ENCODE data around the gene GPR171. TPM values are rescaled to one million over a fixed set of nuclear protein-coding genes. Genes with fewer than 3 reads are reported as not detected.

The GPR171 gene
- total and polyA plus RNA-seq, 2 experiments from 2014 or later: 0.51 TPM; not detected in 1

DNA sequence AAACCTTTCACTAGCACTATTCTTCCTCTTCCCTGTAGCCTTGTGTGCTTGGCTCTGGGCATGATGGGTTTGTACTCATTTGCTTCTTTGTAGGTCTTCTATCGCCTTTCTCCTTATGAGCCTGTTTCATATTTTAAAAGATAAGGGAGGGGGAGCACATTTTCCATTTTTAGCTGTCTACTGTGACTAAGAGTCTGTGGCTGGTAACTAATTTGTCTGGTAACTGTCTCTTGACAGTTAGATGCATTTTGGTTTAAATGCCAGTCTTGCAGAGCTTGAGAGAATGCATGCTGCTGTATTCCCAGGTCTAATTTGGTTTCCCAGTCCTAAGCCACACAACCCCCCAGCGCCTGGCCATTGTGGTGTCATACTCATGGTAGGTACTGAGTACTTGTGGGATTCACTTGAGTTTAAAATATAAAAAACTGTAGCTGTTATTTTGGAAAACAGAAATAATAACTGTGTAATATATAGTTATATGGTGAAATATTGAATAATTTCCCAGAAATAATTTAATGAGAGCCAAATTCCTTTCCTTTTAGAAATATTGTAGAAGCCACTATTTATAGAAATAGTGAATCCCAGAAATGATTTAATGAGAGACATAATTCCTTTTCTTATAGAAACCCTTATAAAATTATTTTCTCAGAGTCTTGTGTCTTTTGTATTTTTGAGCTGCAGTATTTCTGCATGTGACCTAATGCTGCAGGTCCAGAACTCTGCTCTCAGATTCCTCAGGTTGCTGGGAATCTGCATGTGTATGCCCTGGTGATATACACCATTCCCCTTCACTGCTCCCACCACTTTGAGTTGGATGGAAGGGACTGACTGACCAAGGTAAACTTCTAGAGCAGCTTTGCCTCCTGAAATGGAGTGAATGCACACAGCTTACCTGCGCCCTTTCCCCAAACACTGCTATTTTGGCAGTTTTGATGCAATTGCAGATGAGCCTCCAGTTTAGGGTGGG lies 13.9 kb upstream of the GPR171 start:
- H3K9me2 ChIP-seq (replicated peaks; ENCODE audit: insufficient read depth): no peaks in the 10 kb centered on the region
- H3K36me3 ChIP-seq (replicated peaks; ENCODE audit: insufficient read depth, low read depth): no peaks in the 10 kb centered on the region
- TF ChIP-seq EZH2 (IDR thresholded peaks at IDR 0.05; ENCODE audit: borderline replicate concordance) (no peak), EZH2phosphoT487 (IDR thresholded peaks at IDR 0.05; ENCODE audit: low read depth, severe bottlenecking, unreplicated experiment) (no peak), CTCF (IDR thresholded peaks at IDR 0.05; ENCODE audit: poor library complexity) (no peak)
- no peaks in the 10 kb centered on the region for H3K9me3 ChIP-seq (ENCODE audit: low read depth)
- no peak overlapping the region for H3K4me2 ChIP-seq
- H3K4me1 ChIP-seq (ENCODE audit: insufficient read depth): no peaks in the 10 kb centered on the region
- no peak overlapping the region for H3K27ac ChIP-seq
- H3K4me3 ChIP-seq: no peak overlapping the region
- no peaks in the 10 kb centered on the region for H3K79me2 ChIP-seq
- no peaks in the 10 kb centered on the region for H4K20me1 ChIP-seq (ENCODE audit: insufficient read depth, poor library complexity, severe bottlenecking)
- WGBS (ENCODE audit: low lambda C conversion rate, missing lambda C conversion rate): 83% methylated on average over 3 of the region's 3 CpGs
- no peak for DNase-seq (ENCODE audit: low spot score)
- no peaks in the 10 kb centered on the region for H3K27me3 ChIP-seq
- H2AFZ ChIP-seq: no peak overlapping the region

DNA sequence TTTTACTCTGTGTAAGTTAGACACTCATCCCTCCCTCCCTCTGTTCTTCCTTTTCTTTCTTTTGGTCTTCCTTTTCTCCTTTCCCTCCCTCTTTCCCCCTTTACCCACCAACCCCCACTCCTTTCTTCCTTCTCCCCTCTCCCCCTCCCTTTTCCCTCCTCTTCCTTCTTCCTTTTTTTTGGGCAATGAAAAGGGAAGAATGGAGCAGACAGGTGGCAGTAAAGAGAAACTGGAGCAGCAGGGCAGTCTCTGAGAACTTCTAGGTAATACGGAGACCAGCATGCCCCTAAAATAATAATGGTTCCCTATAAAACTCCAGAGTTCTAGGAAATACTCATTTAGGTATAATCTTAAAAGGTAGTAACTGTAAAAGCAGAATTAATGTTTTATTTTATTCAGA lies 11.4 kb upstream of the GPR171 start:
- Histone ChIP-seq H3K9me2 (replicated peaks; ENCODE audit: insufficient read depth) (no peaks in the 10 kb centered on the region), H3K79me2 (no peaks in the 10 kb centered on the region), H3K9me3 (ENCODE audit: low read depth) (no peaks in the 10 kb centered on the region), H4K20me1 (ENCODE audit: insufficient read depth, poor library complexity, severe bottlenecking) (no peaks in the 10 kb centered on the region), H3K4me1 (ENCODE audit: insufficient read depth) (peaks cover 4% of the 10 kb centered on the region), H3K36me3 (replicated peaks; ENCODE audit: insufficient read depth, low read depth) (no peaks in the 10 kb centered on the region), H3K4me2 (no peak overlapping the region), H2AFZ (no peak overlapping the region), H3K27ac (no peak overlapping the region), H3K4me3 (no peak overlapping the region), H3K27me3 (no peaks in the 10 kb centered on the region)
- 46% methylated on average over 1 of the region's 1 CpG for WGBS (ENCODE audit: low lambda C conversion rate, missing lambda C conversion rate)
- DNase-seq (ENCODE audit: low spot score): no peak
- TF ChIP-seq EZH2phosphoT487 (IDR thresholded peaks at IDR 0.05; ENCODE audit: low read depth, severe bottlenecking, unreplicated experiment) (no peak), EZH2 (IDR thresholded peaks at IDR 0.05; ENCODE audit: borderline replicate concordance) (no peak), CTCF (IDR thresholded peaks at IDR 0.05; ENCODE audit: poor library complexity) (no peak)

GRCh38 chr3:151213881-151214280 lies 10.9 kb upstream of the GPR171 start:
- Histone ChIP-seq H3K79me2 (no peaks in the 10 kb centered on the region), H3K9me2 (replicated peaks; ENCODE audit: insufficient read depth) (no peaks in the 10 kb centered on the region), H4K20me1 (ENCODE audit: insufficient read depth, poor library complexity, severe bottlenecking) (no peaks in the 10 kb centered on the region), H3K27me3 (no peaks in the 10 kb centered on the region), H3K36me3 (replicated peaks; ENCODE audit: insufficient read depth, low read depth) (no peaks in the 10 kb centered on the region), H3K4me1 (ENCODE audit: insufficient read depth) (peaks cover 4% of the 10 kb centered on the region), H3K4me2 (no peak overlapping the region), H3K27ac (no peak overlapping the region), H2AFZ (no peak overlapping the region), H3K4me3 (no peak overlapping the region), H3K9me3 (ENCODE audit: low read depth) (no peaks in the 10 kb centered on the region)
- WGBS (ENCODE audit: low lambda C conversion rate, missing lambda C conversion rate): 91% methylated on average over 5 of the region's 5 CpGs
- TF ChIP-seq EZH2 (IDR thresholded peaks at IDR 0.05; ENCODE audit: borderline replicate concordance): no peak
- TF ChIP-seq EZH2phosphoT487 (IDR thresholded peaks at IDR 0.05; ENCODE audit: low read depth, severe bottlenecking, unreplicated experiment): no peak
- no peak for TF ChIP-seq CTCF (IDR thresholded peaks at IDR 0.05; ENCODE audit: poor library complexity)
- DNase-seq (ENCODE audit: low spot score): no peak
